NB4 (cell line): Measurements from ENCODE around the gene RNF145.

ENCODE experiments used
- DNase-seq: peaks from one replicate; pipeline ENCODE4 v3.0.0; 2010; ENCODE audit warnings: low read depth
- H3K4me3 ChIP-seq: one replicate; pipeline ENCODE4 v1.5.1; 2011; ENCODE audit warnings: mild to moderate bottlenecking, low read depth, low read length, moderate library complexity
- MAX ChIP-seq: IDR thresholded peaks from 2 replicates; pipeline ENCODE4 v1.6.1; 2011; ENCODE audit warnings: low read depth, low read length
- MYC ChIP-seq: IDR thresholded peaks from 2 replicates; pipeline ENCODE4 v1.6.1; 2011; ENCODE audit warnings: low read depth, low read length
- POLR2A ChIP-seq: IDR thresholded peaks from 2 replicates; pipeline ENCODE4 v1.6.1; 2011; ENCODE audit warnings: mild to moderate bottlenecking; ENCODE audit not compliant: insufficient read length; ENCODE audit errors: extremely low read depth
- TF ChIP-seq, protein P1 (sequence below): IDR thresholded peaks from one replicate; pipeline ENCODE4 v1.5.1; 2012; ENCODE audit warnings: low read depth, low read length

The RNF145 gene

DNA sequence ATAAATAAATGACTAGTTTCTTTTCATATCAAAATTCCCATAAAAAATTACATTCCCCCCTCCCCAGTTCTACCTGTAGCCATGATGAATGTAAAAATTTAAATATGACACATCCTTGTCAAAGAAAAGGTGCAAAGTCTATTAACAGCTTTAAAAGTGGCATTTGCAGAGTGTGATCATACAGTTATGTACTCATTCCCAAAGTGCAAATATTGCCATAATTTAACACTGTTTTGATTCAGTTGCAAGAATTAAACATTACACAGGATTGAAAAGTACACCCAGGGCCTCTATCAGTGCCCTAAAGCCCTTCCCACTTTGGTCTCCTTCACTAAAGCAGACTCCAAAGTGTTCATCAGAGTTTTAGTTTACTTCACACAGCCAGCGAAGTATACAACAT lies 51.8 kb downstream of the RNF145 start:
- DNase-seq, result no peak
- TF ChIP-seq, protein P1, sequence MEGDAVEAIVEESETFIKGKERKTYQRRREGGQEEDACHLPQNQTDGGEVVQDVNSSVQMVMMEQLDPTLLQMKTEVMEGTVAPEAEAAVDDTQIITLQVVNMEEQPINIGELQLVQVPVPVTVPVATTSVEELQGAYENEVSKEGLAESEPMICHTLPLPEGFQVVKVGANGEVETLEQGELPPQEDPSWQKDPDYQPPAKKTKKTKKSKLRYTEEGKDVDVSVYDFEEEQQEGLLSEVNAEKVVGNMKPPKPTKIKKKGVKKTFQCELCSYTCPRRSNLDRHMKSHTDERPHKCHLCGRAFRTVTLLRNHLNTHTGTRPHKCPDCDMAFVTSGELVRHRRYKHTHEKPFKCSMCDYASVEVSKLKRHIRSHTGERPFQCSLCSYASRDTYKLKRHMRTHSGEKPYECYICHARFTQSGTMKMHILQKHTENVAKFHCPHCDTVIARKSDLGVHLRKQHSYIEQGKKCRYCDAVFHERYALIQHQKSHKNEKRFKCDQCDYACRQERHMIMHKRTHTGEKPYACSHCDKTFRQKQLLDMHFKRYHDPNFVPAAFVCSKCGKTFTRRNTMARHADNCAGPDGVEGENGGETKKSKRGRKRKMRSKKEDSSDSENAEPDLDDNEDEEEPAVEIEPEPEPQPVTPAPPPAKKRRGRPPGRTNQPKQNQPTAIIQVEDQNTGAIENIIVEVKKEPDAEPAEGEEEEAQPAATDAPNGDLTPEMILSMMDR, result no peak
- TF ChIP-seq MYC (no peak), MAX (no peak), POLR2A (no peak)
- no peak overlapping the region for H3K4me3 ChIP-seq

- TF ChIP-seq, protein P1, result peak; percentile 74
- no peak for TF ChIP-seq POLR2A
- H3K4me3 ChIP-seq, result no peak overlapping the region
- peak; percentile 71 for DNase-seq
These were observed 52.7 kb downstream of the RNF145 start for GRCh38 chr5:159156426-159157238.

DNA sequence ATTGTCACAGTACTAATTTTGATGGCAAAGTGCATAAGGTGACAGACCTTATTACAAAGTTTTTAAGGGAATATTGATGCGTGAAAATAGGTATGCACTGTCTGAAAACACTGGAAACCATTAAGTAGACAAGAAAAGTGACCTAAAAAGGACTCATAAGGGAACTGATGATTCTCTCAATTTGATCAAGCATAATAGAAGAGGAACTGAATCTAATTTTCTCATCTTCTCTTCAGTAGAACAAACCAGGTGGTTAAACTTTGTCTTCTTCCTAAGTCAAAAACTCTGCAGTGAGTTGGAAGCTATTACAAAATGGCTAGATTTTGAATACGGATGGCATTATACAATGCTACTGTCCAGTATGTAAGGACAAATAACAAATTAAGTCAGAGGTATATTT lies 53.4 kb downstream of the RNF145 start:
- no peak overlapping the region for H3K4me3 ChIP-seq
- no peak for DNase-seq
- TF ChIP-seq MYC (no peak), MAX (no peak), POLR2A (no peak)
- TF ChIP-seq, protein P1, result no peak

DNA sequence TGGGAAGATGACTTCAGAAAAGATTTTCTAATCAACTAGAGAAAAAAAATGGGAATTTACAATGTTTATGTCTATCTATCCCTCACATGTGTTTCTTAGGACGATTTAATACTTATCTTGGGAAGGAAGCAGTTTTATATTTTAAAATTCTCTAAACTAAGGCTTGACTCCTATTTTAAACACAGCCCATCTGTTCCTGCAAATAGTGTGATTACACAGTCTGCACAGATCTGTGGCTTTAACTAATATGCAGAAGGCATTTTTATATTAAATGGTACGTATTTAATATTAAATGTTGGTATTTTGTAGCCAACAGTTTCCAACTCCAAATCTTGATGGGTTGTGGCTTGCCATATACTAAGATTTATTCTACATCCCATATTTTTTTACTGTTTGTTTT lies 56.5 kb downstream of the RNF145 start:
- TF ChIP-seq POLR2A (no peak), MAX (no peak), MYC (no peak)
- TF ChIP-seq, protein P1, result no peak
- H3K4me3 ChIP-seq, result no peak overlapping the region
- no peak for DNase-seq

DNA sequence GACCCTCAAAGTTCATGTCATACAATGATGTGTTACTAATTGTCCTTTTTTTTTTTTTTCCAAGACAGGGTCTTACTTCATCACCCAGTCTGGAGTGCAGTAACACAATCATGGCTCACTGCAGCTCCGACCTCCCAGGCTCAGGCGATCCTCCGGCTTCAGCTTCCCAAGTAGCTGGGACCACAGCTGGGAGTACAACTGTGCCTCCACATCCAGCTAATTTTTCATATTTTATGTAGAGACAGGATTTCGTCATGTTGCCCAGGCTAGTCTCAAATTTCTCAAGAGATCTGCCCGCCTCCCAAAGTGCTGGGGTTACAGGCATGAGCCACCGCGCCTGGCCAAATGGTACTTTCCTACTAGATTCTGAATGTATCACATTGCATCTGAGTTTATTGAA lies 60.3 kb downstream of the RNF145 start:
- TF ChIP-seq, protein P1, result no peak
- TF ChIP-seq POLR2A (no peak), MYC (no peak), MAX (no peak)
- DNase-seq, result no peak
- no peak overlapping the region for H3K4me3 ChIP-seq
